Astrocyte of the cerebellum (primary cell): ENCODE results near the gene RYR2.
A peak's percentile ranks its signal among the peaks of the same experiment; 100 is the strongest.
"Not testable (repeated sequence)": the region's sequence is repeated elsewhere in the genome, so short reads cannot be mapped to it uniquely, and the experiment has no call there.

ENCODE experiments used
- DNase-seq: peaks from one replicate; pipeline ENCODE4 v3.0.0-alpha.2; 2011; ENCODE audit warnings: low read depth
- H3K4me3 ChIP-seq: 2 replicates; pipeline ENCODE4 v1.5.1; 2011; ENCODE audit warnings: mild to moderate bottlenecking, low read depth, low read length, moderate library complexity
- CTCF ChIP-seq: IDR thresholded peaks from 2 replicates; pipeline ENCODE4 v1.5.1; 2012; ENCODE audit warnings: low read length, low read depth, moderate library complexity, mild to moderate bottlenecking; ENCODE audit errors: missing control alignments
- in situ Hi-C: cut with HindIII; loops from 2 replicates; pipeline ENCODE4 v1.10.0; 2017; ENCODE audit warnings: low sequenced_read_pairs

The RYR2 gene

GRCh38 chr1:237838320-237838719 lies 796.3 kb downstream of the RYR2 start:
- DNase-seq: no peak
- in situ Hi-C loops: no loop called here
- no peak overlapping the region for H3K4me3 ChIP-seq
- no peak for TF ChIP-seq CTCF

- H3K4me3 ChIP-seq: no peak overlapping the region
- TF ChIP-seq CTCF: no peak
- DNase-seq: no peak
- in situ Hi-C loops: no loop called here
Measured at GRCh38 chr1:237838904-237839534, 797.0 kb downstream of the RYR2 start.

DNA sequence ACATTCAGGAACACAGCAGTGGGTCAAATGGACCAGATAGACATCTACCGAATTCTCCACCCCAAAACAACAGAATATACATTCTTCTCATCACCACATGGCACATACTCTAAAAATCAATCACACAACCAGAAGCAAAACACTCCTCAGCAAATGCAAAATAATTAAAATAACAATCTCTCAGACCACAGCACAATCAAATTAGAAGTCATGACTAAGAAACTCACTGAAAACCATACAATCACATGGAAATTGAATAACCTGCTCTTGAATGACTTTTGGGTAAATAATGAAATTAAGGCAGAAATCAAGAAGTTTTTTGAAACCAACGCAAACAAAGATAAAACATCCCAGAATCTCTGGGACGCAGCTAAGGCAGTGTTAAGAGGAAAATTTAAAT lies 799.5 kb downstream of the RYR2 start:
- in situ Hi-C loops: no loop called here
- H3K4me3 ChIP-seq: no peak overlapping the region
- no peak for TF ChIP-seq CTCF
- no peak for DNase-seq

DNA sequence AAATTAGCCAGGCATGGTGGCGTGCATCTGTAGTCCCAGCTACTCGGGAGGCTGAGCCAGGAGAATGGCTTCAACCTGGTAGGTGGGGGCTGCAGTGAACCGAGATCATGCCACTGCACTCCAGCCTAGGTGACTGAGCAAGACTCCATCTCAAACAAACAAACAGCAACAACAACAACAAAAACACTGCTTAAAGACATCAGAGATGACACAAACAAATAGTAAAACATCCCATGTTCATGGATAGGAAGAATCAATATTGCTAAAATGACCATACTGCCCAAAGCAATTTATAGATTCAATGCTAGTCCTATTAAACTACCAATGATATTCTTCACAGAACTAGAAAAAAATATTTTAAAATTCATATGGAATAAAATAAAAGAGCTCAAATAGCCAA lies 801.5 kb downstream of the RYR2 start:
- H3K4me3 ChIP-seq, in situ Hi-C loops, DNase-seq: not testable (repeated sequence)

- in situ Hi-C loops: no loop called here
- TF ChIP-seq CTCF: peak; percentile 78
- DNase-seq: peak; percentile 53
- H3K4me3 ChIP-seq: no peak overlapping the region
Measured at GRCh38 chr1:237851210-237851845, 809.3 kb downstream of the RYR2 start.

GRCh38 chr1:237852342-237852741 lies 810.4 kb downstream of the RYR2 start:
- no peak for DNase-seq
- in situ Hi-C loops: no loop called here
- H3K4me3 ChIP-seq: no peak overlapping the region
- no peak for TF ChIP-seq CTCF

DNA sequence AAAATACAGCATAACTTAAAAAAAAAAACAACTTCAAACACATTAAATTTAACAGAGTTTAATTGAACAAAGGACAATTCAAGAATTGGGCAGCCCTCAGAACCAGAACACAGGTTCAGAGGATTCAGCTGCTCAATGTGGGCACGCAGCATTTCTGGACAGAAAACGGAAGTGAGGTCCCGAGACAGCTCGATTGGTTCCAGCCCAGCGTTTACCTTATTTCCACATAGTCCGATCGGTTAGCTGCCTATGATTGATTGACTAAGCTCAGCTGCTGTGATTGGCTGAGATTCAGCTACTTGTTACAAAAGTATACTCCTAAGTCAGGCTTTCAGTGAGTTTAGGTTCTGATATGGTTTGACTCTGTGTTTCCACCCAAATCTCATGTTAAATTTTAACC lies 815.5 kb downstream of the RYR2 start:
- no peak for DNase-seq
- H3K4me3 ChIP-seq: no peak overlapping the region
- in situ Hi-C loops: no loop called here
- TF ChIP-seq CTCF: no peak
